ENCODE results near the gene ZNF579. TPM values are rescaled to one million over a fixed set of nuclear protein-coding genes. Genes with fewer than 3 reads are reported as not detected.
A peak's percentile ranks its signal among the peaks of the same experiment; 100 is the strongest.

Gene ZNF579
- total and polyA plus RNA-seq, 9 of the 15 experiments (the other 6 are each of a cell fraction or from before 2014, with no cell fraction given): 0.06 to 15.9 (median 1.6) TPM

DNA sequence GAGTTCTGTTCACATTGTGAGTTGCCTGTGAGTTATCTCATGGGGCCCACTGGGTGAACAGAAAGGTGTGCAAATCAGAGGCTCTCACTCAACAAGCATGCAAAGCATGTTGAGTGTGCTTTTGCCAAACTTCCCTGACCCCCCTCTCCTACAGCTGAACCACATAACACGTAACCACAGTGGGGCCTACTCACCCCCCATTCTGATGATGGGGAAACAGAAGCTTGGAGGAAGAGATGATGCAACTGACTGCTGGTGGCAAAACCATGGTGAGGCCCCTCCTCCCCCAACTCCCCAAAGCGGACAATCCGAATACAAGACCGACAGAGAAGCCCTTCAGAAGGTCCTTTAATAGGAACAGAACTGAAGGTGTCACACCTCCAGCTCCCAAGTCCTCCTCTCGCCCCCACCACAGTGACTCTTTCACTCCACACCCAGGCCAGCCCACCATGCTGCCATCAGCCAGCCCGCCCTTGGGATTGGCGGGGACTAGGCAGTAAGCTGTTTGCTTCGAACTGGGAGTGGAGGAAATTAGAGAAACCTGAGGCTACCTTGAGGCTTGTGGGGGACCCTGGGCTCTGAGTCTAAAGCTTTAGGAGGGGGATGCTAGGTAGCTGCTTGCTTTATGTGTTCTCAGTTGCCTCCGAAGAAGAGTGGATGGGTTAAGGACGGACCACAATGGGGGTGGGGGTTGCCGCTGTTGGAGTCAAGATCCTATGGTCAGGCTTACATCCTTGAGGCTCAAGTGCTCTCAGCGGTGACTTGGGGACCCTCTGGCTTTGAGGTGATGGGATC lies 40.0 kb upstream of the ZNF579 start (continued):
- 0 out of 2 replicates have a peak, but pooled peaks have one; percentile 28 for TF ChIP-seq CXXC5 (CRISPR knock-in tag; IDR thresholded peaks at IDR 0.05)
- no peak for TF ChIP-seq GATA2 (CRISPR knock-in tag; IDR thresholded peaks at IDR 0.05)
- no peak for TF ChIP-seq ZNF263 (CRISPR knock-in tag; IDR thresholded peaks at IDR 0.05; ENCODE audit: borderline replicate concordance)
- no peak for TF ChIP-seq TAF15 (IDR thresholded peaks at IDR 0.05; ENCODE audit: low read depth, low read length)
- no peak for TF ChIP-seq PHF21A (IDR thresholded peaks at IDR 0.05; ENCODE audit: borderline replicate concordance, low read depth)
- TF ChIP-seq ZNF140 (CRISPR knock-in tag; IDR thresholded peaks at IDR 0.05): no peak
- TF ChIP-seq, protein P1, sequence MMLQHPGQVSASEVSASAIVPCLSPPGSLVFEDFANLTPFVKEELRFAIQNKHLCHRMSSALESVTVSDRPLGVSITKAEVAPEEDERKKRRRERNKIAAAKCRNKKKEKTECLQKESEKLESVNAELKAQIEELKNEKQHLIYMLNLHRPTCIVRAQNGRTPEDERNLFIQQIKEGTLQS (IDR thresholded peaks at IDR 0.05): peak; percentile 77
- TF ChIP-seq, protein P1 (CRISPR knock-in tag; conservative IDR thresholded peaks at IDR 0.05): no peak
- TF ChIP-seq MECOM (CRISPR knock-in tag; IDR thresholded peaks at IDR 0.05): no peak
- TF ChIP-seq ZNF589 (CRISPR knock-in tag; IDR thresholded peaks at IDR 0.05; ENCODE audit: low read depth): no peak
- TF ChIP-seq EGR1 (conservative IDR thresholded peaks at IDR 0.05): no peak
- TF ChIP-seq SUPT5H (IDR thresholded peaks at IDR 0.05): no peak
- no peak for TF ChIP-seq ZNF431 (CRISPR knock-in tag; IDR thresholded peaks at IDR 0.05)
- TF ChIP-seq CEBPG (CRISPR knock-in tag; IDR thresholded peaks at IDR 0.05): peak; percentile 80
- peak; percentile 20 to 80; a peak in 3 of 4 replicates for TF ChIP-seq CEBPG (tag; conservative IDR thresholded peaks at IDR 0.05 in 1 of 2, IDR thresholded peaks at IDR 0.05 in 1 of 2)
- TF ChIP-seq, protein P2, sequence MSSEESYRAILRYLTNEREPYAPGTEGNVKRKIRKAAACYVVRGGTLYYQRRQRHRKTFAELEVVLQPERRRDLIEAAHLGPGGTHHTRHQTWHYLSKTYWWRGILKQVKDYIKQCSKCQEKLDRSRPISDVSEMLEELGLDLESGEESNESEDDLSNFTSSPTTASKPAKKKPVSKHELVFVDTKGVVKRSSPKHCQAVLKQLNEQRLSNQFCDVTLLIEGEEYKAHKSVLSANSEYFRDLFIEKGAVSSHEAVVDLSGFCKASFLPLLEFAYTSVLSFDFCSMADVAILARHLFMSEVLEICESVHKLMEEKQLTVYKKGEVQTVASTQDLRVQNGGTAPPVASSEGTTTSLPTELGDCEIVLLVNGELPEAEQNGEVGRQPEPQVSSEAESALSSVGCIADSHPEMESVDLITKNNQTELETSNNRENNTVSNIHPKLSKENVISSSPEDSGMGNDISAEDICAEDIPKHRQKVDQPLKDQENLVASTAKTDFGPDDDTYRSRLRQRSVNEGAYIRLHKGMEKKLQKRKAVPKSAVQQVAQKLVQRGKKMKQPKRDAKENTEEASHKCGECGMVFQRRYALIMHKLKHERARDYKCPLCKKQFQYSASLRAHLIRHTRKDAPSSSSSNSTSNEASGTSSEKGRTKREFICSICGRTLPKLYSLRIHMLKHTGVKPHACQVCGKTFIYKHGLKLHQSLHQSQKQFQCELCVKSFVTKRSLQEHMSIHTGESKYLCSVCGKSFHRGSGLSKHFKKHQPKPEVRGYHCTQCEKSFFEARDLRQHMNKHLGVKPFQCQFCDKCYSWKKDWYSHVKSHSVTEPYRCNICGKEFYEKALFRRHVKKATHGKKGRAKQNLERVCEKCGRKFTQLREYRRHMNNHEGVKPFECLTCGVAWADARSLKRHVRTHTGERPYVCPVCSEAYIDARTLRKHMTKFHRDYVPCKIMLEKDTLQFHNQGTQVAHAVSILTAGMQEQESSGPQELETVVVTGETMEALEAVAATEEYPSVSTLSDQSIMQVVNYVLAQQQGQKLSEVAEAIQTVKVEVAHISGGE (CRISPR knock-in tag; IDR thresholded peaks at IDR 0.05): no peak
- TF ChIP-seq, protein P3, sequence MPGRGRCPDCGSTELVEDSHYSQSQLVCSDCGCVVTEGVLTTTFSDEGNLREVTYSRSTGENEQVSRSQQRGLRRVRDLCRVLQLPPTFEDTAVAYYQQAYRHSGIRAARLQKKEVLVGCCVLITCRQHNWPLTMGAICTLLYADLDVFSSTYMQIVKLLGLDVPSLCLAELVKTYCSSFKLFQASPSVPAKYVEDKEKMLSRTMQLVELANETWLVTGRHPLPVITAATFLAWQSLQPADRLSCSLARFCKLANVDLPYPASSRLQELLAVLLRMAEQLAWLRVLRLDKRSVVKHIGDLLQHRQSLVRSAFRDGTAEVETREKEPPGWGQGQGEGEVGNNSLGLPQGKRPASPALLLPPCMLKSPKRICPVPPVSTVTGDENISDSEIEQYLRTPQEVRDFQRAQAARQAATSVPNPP (IDR thresholded peaks at IDR 0.05; ENCODE audit: borderline replicate concordance, insufficient read depth, insufficient read length): no peak
- TF ChIP-seq BRCA1 (IDR thresholded peaks at IDR 0.05): no peak
- TF ChIP-seq BRCA1 (CRISPR knock-in tag; IDR thresholded peaks at IDR 0.05): no peak
- peak; percentile 49 for TF ChIP-seq CEBPB (tag; IDR thresholded peaks at IDR 0.05)
- TF ChIP-seq ZNF175 (CRISPR knock-in tag; IDR thresholded peaks at IDR 0.05; ENCODE audit: low read depth): 0 out of 2 replicates have a peak, but pooled peaks have one; percentile 33

All from K562 (cell line).